CD8-positive, alpha-beta memory T cell (primary cell): ENCODE measurements around the gene WDR48. TPM values are rescaled to one million over a fixed set of nuclear protein-coding genes. Genes with fewer than 3 reads are reported as not detected.

Source experiments
- CTCF ChIA-PET: fragments of 350-600 bp; sonication (Branson Sonifier 250); formaldehyde crosslinking; loops from one replicate; lab custom pipeline; 2021; ENCODE audit warnings: antibody characterized with exemption; lab: Charles Lee
- POLR2A ChIA-PET: fragments of 350-600 bp; sonication (Branson Sonifier 250); formaldehyde crosslinking; loops from one replicate; lab custom pipeline; 2021; ENCODE audit warnings: antibody characterized with exemption; lab: Charles Lee
- DNase-seq, 5 donors: peaks; one replicate each; pipeline versions ENCODE4 v3.0.0 to v3.0.0-alpha.2; 2020 to 2022; ENCODE audit warnings: mixed read lengths in 1 of 5
- H3K27ac ChIP-seq: one replicate; pipeline ENCODE4 v1.7.0; 2013; ENCODE audit warnings: low read depth, mild to moderate bottlenecking, low read length, moderate library complexity
- H3K27me3 ChIP-seq: 2 replicates; pipeline ENCODE4 v1.7.0; 2013; ENCODE audit warnings: low read length, mild to moderate bottlenecking; ENCODE audit not compliant: insufficient read depth, poor library complexity, severe bottlenecking
- H3K36me3 ChIP-seq: 2 replicates; pipeline ENCODE4 v1.7.0; 2013; ENCODE audit warnings: mild to moderate bottlenecking, low read length, moderate library complexity; ENCODE audit not compliant: insufficient read depth
- H3K4me1 ChIP-seq: 2 replicates; pipeline ENCODE4 v1.7.0; 2013; ENCODE audit warnings: mild to moderate bottlenecking, low read length, moderate library complexity; ENCODE audit not compliant: insufficient read depth
- H3K4me3 ChIP-seq: 2 replicates; pipeline ENCODE4 v1.7.0; 2013; ENCODE audit warnings: mild to moderate bottlenecking, low read length
- H3K9me3 ChIP-seq: 2 replicates; pipeline ENCODE4 v1.7.0; 2013; ENCODE audit warnings: mild to moderate bottlenecking, low read length
- H3K27ac Mint-ChIP-seq, 8 donors: one replicate each; pipeline ENCODE4 v1.8.0; 2020 to 2021; ENCODE audit warnings: mixed read lengths in 8 of 8, mild to moderate bottlenecking in 6 of 8, inconsistent platforms in 3 of 8, moderate library complexity in 3 of 8
- H3K27me3 Mint-ChIP-seq, 2 donors: one replicate each; pipeline ENCODE4 v1.8.0; 2020 to 2021; ENCODE audit warnings: mixed read lengths in 2 of 2, mild to moderate bottlenecking in 1 of 2, moderate library complexity in 1 of 2
- H3K36me3 Mint-ChIP-seq, 3 donors: one replicate each; pipeline ENCODE4 v1.8.0; 2020 to 2021; ENCODE audit warnings: mixed read lengths in 3 of 3, inconsistent platforms in 1 of 3, mild to moderate bottlenecking in 1 of 3
- H3K4me1 Mint-ChIP-seq, 3 donors: one replicate each; pipeline ENCODE4 v1.8.0; 2020 to 2021; ENCODE audit warnings: mixed read lengths in 3 of 3, inconsistent platforms in 1 of 3, mild to moderate bottlenecking in 1 of 3
- H3K4me3 Mint-ChIP-seq, 7 donors: one replicate each; pipeline ENCODE4 v1.8.0; 2020 to 2021; ENCODE audit warnings: mixed read lengths in 7 of 7, mild to moderate bottlenecking in 6 of 7, moderate library complexity in 4 of 7, inconsistent platforms in 2 of 7
- H3K9me3 Mint-ChIP-seq, 5 donors: one replicate each; pipeline ENCODE4 v1.8.0; 2020 to 2022; ENCODE audit warnings: mixed read lengths in 5 of 5, mild to moderate bottlenecking in 3 of 5, moderate library complexity in 2 of 5, inconsistent platforms in 1 of 5
- polyA plus RNA-seq: library from polyadenylated mRNA; unstranded; fragments of 300-500 nt; fragmentation: Illumina TruSeq; gene quantifications from one replicate; pipeline ENCODE4 v1.2.3, GENCODE V29; 2021
- total RNA-seq, 2 experiments: library from RNA; stranded (reverse); gene quantifications; one replicate each; pipeline ENCODE4 v1.2.3, GENCODE V29; 2021

Gene WDR48
- total and polyA plus RNA-seq, 3 experiments from 2014 or later, result 44.7 to 46.3 (median 44.7) TPM

DNA sequence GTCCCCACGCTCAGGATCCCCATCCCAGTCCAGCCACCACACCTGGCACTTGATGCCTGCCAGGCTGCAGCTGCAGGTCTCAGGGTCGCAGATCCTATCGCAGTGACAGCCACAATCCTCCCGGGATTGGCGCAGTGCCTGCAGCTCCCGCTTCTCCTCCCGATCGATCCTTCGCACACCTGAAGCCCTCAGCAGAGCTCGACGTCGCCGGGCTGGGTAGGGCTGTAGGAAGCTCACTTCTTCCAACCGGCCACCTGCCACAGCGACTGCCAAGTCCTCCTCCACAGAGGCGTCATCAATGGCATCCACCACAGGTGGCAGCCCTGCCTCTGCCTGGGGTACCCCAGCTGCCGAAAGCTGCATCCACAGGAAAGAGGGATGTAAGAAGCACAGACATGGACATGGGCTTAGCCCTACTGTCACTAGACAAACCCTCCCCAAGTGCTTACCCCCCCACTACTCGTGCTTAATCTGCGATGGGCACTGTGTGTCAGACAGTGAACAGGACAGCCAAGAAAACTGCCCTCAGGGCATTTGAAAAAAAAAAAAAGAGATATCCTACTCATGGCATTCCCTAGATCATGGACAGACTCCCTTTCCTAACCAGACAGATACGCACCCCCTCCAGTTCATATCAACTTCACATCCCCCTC, 92.4 kb downstream of the WDR48 start:
- no peaks in the 10 kb centered on the region for H3K9me3 ChIP-seq
- H3K27ac Mint-ChIP-seq, result peak overlapping the region in 6 of 8 donors; percentile 7 to 99 (median 66)
- H3K4me3 ChIP-seq, result no peak overlapping the region
- POLR2A ChIA-PET, result interaction anchor here (0.6 kb wide), 1 partner anchor 272 kb away, joined by 3 read pairs; no protein-coding TSS in a partner anchor
- no peaks in the 10 kb centered on the region for H3K27me3 ChIP-seq
- H3K36me3 ChIP-seq, result peaks cover 29% of the 10 kb centered on the region
- H3K36me3 Mint-ChIP-seq, result peaks cover 9 to 86% (median 13%) of the 10 kb centered on the region in 3 donors
- no peak for DNase-seq
- peaks cover 29% of the 10 kb centered on the region for H3K4me1 ChIP-seq
- H3K9me3 Mint-ChIP-seq, result peaks cover 0 to 3% (median 0%) of the 10 kb centered on the region in 5 donors
- H3K4me1 Mint-ChIP-seq, result peaks cover 41 to 49% (median 43%) of the 10 kb centered on the region in 3 donors
- no peak overlapping the region for H3K27ac ChIP-seq
- CTCF ChIA-PET, result interaction anchor here (1.6 to 1.7 kb wide), 2 partner anchors 13 to 18 kb away, joined by 4 to 5 read pairs; no protein-coding TSS in a partner anchor
- H3K4me3 Mint-ChIP-seq, result peak overlapping the region in 3 of 7 donors; percentile 44 to 79 (median 64)
- H3K27me3 Mint-ChIP-seq, result peaks cover 0 to 10% of the 10 kb centered on the region in 2 donors

DNA sequence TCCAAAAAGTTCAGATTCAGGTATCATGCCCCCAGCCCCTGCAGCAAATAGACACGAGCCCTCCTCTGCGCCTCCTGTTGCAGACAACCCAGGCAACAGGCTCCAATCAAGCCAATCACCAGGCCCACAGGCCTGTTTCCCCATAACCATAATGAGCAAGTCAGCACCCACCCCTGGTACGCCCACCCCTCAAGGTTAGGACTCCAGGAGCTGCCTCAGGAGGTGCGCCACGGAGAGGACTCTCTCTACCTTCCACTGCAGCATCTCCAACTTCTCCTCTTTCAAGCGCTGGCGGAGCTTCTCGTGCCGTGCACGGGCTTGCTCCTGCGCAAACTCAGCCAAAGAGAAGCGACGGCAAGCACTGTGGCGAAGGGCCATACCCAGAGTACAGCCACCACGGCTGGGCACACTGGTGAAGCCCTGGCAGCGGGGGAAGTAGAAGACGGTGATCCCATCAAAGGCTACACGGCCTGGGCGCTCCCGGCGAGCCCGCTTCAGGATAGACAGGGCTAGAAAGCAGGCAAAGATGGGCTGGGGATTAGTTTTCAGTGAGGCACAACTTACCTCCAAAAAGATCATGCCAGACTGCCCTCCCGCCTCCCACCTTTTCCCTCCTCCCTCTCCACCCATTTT, 93.0 kb downstream of the WDR48 start:
- no peaks in the 10 kb centered on the region for H3K27me3 ChIP-seq
- ChIA-PET POLR2A (interaction anchor here (0.6 kb wide), 1 partner anchor 272 kb away, joined by 3 read pairs; no protein-coding TSS in a partner anchor), CTCF (interaction anchor here (1.0 to 2.0 kb wide), 3 partner anchors 14 to 143 kb away, joined by 3 to 6 read pairs (median 5); no protein-coding TSS in a partner anchor)
- peaks cover 48 to 56% (median 50%) of the 10 kb centered on the region in 3 donors for H3K4me1 Mint-ChIP-seq
- DNase-seq, result no peak
- H3K27ac Mint-ChIP-seq, result peak overlapping the region in 6 of 8 donors; percentile 7 to 99 (median 66)
- H3K27me3 Mint-ChIP-seq, result peaks cover 0 to 10% of the 10 kb centered on the region in 2 donors
- H3K27ac ChIP-seq, result no peak overlapping the region
- H3K9me3 Mint-ChIP-seq, result peaks cover 0 to 3% (median 0%) of the 10 kb centered on the region in 5 donors
- H3K4me3 Mint-ChIP-seq, result peak overlapping the region in 3 of 7 donors; percentile 34 to 64 (median 44)
- H3K4me3 ChIP-seq, result no peak overlapping the region
- peaks cover 9 to 87% (median 13%) of the 10 kb centered on the region in 3 donors for H3K36me3 Mint-ChIP-seq
- H3K36me3 ChIP-seq, result peaks cover 29% of the 10 kb centered on the region
- H3K9me3 ChIP-seq, result no peaks in the 10 kb centered on the region
- peaks cover 36% of the 10 kb centered on the region for H3K4me1 ChIP-seq

DNA sequence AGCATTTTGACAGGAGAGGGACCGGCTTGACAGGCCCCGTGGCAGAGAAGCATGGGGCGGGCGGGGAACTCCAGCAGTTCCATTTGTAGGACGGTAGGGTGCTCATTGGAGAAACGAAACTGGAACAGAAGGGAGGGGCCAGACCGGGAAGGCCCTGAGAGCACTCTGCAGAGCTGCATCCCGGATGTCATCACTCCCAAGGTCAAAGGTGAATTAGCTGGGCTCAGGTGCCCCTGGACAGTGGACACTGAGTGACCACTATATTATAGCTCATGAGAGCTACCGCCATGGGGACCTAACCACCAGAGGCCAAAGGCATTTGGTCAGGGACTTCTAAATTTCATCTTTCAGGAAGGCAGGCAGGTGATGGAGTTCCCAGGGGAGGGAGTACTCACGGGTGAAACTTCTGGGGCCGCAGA, 94.3 kb downstream of the WDR48 start:
- peaks cover 0 to 10% of the 10 kb centered on the region in 2 donors for H3K27me3 Mint-ChIP-seq
- H3K4me1 Mint-ChIP-seq, result peaks cover 60 to 68% (median 62%) of the 10 kb centered on the region in 3 donors
- Histone ChIP-seq H3K4me1 (peaks cover 48% of the 10 kb centered on the region), H3K27ac (no peak overlapping the region), H3K36me3 (peaks cover 29% of the 10 kb centered on the region), H3K27me3 (no peaks in the 10 kb centered on the region), H3K9me3 (no peaks in the 10 kb centered on the region), H3K4me3 (no peak overlapping the region)
- peaks cover 0 to 3% (median 0%) of the 10 kb centered on the region in 5 donors for H3K9me3 Mint-ChIP-seq
- POLR2A ChIA-PET, result no interaction called here
- H3K36me3 Mint-ChIP-seq, result peaks cover 9 to 85% (median 13%) of the 10 kb centered on the region in 3 donors
- CTCF ChIA-PET, result interaction anchor here (1.0 to 2.0 kb wide), 3 partner anchors 49 to 146 kb away, joined by 3 to 6 read pairs (median 6); no protein-coding TSS in a partner anchor
- peak overlapping the region in 7 of 8 donors; percentile 3 to 100 (median 81) for H3K27ac Mint-ChIP-seq
- H3K4me3 Mint-ChIP-seq, result peak overlapping the region in 6 of 7 donors; percentile 25 to 99 (median 44)
- DNase-seq, result no peak

Other genes with a start within 250 kb of the WDR48 start
- gene SCN10A, start 235.8 kb upstream of the WDR48 start, total RNA-seq, result not detected
- gene SCN10A, start 235.8 kb upstream of the WDR48 start, polyA plus RNA-seq, result not detected
- gene SCN11A, start 72 bp upstream of the WDR48 start, total RNA-seq, result under 1 TPM; 0.07 to 0.09 TPM
- not detected for gene SCN11A, start 72 bp upstream of the WDR48 start, polyA plus RNA-seq
- 10 to 100 TPM; 21.6 to 22.8 TPM for gene GORASP1, start 55.6 kb downstream of the WDR48 start, total RNA-seq
- 16.9 TPM for gene GORASP1, start 55.6 kb downstream of the WDR48 start, polyA plus RNA-seq
- 1 to 10 TPM in 1 of 2 experiments, under 1 TPM in 1; 0.80 to 1.1 TPM for gene TTC21A, start 55.7 kb downstream of the WDR48 start, total RNA-seq
- 0.67 TPM for gene TTC21A, start 55.7 kb downstream of the WDR48 start, polyA plus RNA-seq
- 10 to 100 TPM; 31.7 to 33.8 TPM for gene CSRNP1, start 101.6 kb downstream of the WDR48 start, total RNA-seq
- 30.7 TPM for gene CSRNP1, start 101.6 kb downstream of the WDR48 start, polyA plus RNA-seq
- 1 to 10 TPM; 4.1 to 5.3 TPM for gene XIRP1, start 140.6 kb downstream of the WDR48 start, total RNA-seq
- gene XIRP1, start 140.6 kb downstream of the WDR48 start, polyA plus RNA-seq, result not detected
- gene CX3CR1, start 228.0 kb downstream of the WDR48 start, total RNA-seq, result 1 to 10 TPM in 1 of 2 experiments, under 1 TPM in 1; 0.74 to 1.1 TPM
- gene CX3CR1, start 228.0 kb downstream of the WDR48 start, polyA plus RNA-seq, result 98.7 TPM